ENCODE results near the gene CNTNAP2.

CNTNAP2 gene

DNA sequence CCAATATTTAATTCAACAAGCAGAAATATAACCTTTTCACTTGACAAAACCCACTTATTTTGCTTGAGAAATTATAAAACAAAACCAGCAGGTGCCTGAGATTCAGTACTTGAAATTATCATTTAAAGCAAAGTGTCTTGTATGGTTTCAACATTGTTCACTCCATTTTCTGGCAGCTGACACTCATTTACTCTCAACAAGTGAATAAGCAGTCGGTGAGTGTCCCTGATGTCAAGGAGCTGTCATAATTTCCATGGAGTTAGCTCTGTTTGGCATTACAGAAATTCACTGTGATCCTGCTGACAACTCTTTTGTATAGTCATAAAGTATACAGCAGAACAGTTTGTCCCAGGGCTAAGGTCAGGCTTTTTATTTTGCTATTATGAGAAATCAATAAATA, 490.0 kb downstream of the CNTNAP2 start:
- TF ChIP-seq JUND (IDR thresholded peaks at IDR 0.05; ENCODE audit: low read depth), result no peak
- in situ Hi-C loops (cut with HindIII; ENCODE audit: low pct_unique_long_range_greater_than_20kb, low sequenced_read_pairs), result no loop called here
- DNase-seq (ENCODE audit: low read depth in 1 of 2, low spot score in 1 of 2), result no peak

DNA sequence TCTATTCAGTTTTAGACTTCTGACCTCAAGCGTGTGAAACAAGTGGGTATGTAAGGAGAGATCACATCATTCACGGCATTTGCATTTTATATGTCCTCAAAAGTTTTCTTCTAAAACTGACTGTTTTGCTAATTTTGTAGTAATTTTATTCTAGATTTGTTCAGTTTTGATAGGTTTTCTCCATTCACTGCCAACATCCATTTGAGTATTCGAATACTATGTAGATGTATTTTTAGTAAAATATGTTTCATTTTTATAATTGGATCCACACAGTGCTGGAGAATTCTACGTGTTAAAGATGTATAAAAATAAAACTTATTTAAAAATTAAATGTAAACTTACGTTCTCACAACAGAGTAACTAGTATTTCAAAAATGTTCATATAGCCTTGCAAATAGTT, 503.0 kb downstream of the CNTNAP2 start:
- in situ Hi-C loops (cut with HindIII; ENCODE audit: low pct_unique_long_range_greater_than_20kb, low sequenced_read_pairs), result no loop called here
- DNase-seq (ENCODE audit: low read depth in 1 of 2, low spot score in 1 of 2), result no peak
- TF ChIP-seq JUND (IDR thresholded peaks at IDR 0.05; ENCODE audit: low read depth), result no peak

DNA sequence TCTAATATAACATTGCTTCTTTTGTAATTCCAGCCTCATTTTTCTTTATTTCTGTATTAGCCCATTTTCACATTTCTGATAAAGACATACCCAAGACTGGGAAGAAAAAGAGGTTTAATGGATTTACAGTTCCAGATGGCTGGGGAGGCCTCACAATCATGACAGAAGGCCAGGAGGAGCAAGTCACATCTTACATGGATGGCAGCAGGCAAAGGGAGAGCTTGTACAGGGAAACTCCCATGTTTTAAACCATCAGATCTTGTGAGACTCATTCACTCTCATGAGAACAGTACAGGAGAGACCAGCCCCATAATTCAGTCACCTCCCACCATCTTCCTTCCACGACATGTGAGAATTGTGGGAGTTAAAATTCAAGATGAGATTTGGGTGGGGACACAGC, 510.3 kb downstream of the CNTNAP2 start:
- no peak for DNase-seq (ENCODE audit: low read depth in 1 of 2, low spot score in 1 of 2)
- no peak for TF ChIP-seq JUND (IDR thresholded peaks at IDR 0.05; ENCODE audit: low read depth)
- in situ Hi-C loops (cut with HindIII; ENCODE audit: low pct_unique_long_range_greater_than_20kb, low sequenced_read_pairs), result no loop called here

DNA sequence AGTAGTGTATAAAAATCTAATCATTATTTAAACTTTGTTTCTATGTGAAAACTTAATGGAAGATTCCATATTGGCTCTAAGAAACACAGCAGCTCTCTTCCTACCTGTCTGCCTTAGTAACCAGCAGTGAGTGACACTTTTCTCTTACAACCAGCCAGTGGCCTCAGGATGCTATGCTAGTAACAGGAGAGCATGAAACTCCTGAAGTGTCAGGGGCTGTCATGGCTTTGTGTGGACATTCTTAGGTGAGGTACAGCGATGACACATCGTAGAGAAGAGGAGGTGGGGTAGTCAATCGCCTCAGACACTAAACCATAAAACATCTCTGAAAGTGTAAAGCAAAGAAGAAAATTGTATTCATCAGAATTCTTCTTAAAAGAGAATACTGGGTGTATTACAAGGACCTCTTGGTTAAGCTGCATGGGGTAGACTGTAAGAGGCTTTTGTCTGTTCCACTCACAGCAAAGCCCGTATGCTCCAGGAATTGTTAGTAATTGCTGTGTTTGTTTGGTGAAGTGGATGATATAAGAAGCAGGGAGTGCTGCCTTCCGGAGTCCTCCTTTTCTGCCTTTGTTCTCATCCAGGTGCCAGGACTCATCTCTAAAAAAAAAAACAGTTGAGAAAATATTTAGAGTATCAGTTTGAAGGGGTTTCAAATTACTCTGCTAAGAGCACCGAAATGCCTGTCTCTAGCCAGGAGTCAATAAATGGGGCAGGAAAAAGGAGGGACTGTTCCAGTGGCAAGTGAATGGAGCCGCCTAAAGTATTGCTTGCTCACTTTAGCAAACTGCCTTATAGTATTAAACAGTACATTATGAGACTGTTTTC, 518.8 kb downstream of the CNTNAP2 start:
- TF ChIP-seq JUND (IDR thresholded peaks at IDR 0.05; ENCODE audit: low read depth), result no peak
- in situ Hi-C loops (cut with HindIII; ENCODE audit: low pct_unique_long_range_greater_than_20kb, low sequenced_read_pairs), result no loop called here
- no peak for DNase-seq (ENCODE audit: low read depth in 1 of 2, low spot score in 1 of 2)

DNA sequence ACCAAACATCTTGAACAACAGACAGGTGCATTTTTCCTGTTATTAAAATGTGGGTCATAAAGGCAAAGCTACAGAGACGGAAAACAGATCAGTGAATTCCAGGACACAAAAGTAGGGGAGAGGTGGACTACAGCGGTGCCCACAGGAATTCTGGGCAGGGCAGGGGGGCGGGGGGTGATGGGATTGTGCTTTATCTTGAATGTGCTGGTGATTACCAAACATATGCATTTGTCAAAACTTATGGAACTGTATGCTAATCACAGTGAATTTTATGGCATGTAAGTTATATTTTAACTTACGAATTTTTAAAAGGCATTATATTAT, 519.4 kb downstream of the CNTNAP2 start:
- DNase-seq (ENCODE audit: low read depth in 1 of 2, low spot score in 1 of 2), result no peak
- in situ Hi-C loops (cut with HindIII; ENCODE audit: low pct_unique_long_range_greater_than_20kb, low sequenced_read_pairs), result no loop called here
- no peak for TF ChIP-seq JUND (IDR thresholded peaks at IDR 0.05; ENCODE audit: low read depth)

GRCh38 chr7:146636581-146636980, 520.0 kb downstream of the CNTNAP2 start:
- no peak for TF ChIP-seq JUND (IDR thresholded peaks at IDR 0.05; ENCODE audit: low read depth)
- no peak for DNase-seq (ENCODE audit: low read depth in 1 of 2, low spot score in 1 of 2)
- in situ Hi-C loops (cut with HindIII; ENCODE audit: low pct_unique_long_range_greater_than_20kb, low sequenced_read_pairs), result no loop called here

DNA sequence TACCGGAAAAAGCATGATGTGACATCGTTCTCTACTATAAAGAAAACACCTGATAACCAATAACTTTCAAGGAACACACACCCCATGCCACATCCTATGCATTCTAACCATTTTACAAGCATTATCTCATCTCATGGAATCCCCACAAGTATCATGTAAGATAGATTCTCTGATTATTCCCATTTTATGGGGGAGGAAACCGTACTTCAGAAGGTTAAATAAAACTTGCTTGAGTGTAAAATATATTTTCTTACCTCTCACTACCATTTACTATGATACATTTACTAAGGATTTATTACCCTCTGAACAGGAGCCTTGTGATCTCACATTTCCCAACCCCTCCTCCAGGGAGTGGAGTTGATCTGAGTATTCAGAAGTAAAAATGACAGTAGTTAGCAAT, 522.7 kb downstream of the CNTNAP2 start:
- in situ Hi-C loops (cut with HindIII; ENCODE audit: low pct_unique_long_range_greater_than_20kb, low sequenced_read_pairs), result no loop called here
- TF ChIP-seq JUND (IDR thresholded peaks at IDR 0.05; ENCODE audit: low read depth), result no peak
- DNase-seq (ENCODE audit: low read depth in 1 of 2, low spot score in 1 of 2), result no peak

DNA sequence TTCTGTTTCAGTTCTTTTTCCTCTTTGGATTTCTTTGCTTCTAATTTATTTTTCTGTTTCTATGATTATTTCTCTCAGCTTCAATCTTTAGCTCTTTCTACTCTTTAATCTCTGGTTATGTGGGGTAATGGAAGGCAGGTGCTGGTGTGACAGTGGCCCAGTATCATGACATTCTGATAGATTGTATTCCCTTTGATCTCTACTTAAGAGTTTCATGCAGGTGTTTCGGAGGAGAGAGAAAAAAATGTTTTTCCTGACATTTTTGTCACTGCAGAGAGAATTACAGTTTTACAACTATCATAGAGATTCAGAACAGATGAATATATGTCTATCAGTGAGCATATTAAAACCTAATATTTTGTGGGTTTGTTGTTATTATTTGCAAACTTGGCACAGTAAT, 524.9 kb downstream of the CNTNAP2 start:
- DNase-seq (ENCODE audit: low read depth in 1 of 2, low spot score in 1 of 2), result no peak
- TF ChIP-seq JUND (IDR thresholded peaks at IDR 0.05; ENCODE audit: low read depth), result no peak
- in situ Hi-C loops (cut with HindIII; ENCODE audit: low pct_unique_long_range_greater_than_20kb, low sequenced_read_pairs), result no loop called here

GRCh38 chr7:146645383-146645976, 528.9 kb downstream of the CNTNAP2 start:
- in situ Hi-C loops (cut with HindIII; ENCODE audit: low pct_unique_long_range_greater_than_20kb, low sequenced_read_pairs), result no loop called here
- TF ChIP-seq JUND (IDR thresholded peaks at IDR 0.05; ENCODE audit: low read depth), result no peak
- no peak for DNase-seq (ENCODE audit: low read depth in 1 of 2, low spot score in 1 of 2)

GRCh38 chr7:146647445-146647844, 530.8 kb downstream of the CNTNAP2 start:
- DNase-seq (ENCODE audit: low read depth in 1 of 2, low spot score in 1 of 2), result no peak
- no peak for TF ChIP-seq JUND (IDR thresholded peaks at IDR 0.05; ENCODE audit: low read depth)
- in situ Hi-C loops (cut with HindIII; ENCODE audit: low pct_unique_long_range_greater_than_20kb, low sequenced_read_pairs), result no loop called here

DNA sequence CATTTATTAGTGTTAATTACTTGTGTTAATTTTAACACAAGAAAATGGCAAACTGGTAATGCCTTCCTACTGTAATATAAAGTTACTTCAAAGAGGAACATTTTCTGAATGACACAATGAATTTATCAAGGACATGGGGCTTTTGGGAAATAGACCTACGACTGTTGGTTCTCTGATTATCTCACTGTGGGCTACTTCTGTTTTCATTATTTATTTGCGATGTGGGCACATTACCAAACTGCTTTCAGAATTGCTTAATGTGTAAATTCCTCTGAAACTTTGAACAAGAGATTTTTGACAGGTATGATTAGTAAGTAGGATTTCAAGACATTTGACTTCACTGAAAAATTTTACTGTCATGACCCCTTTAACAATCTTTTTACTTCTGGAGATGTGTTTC, 535.6 kb downstream of the CNTNAP2 start:
- DNase-seq (ENCODE audit: low read depth in 1 of 2, low spot score in 1 of 2), result no peak
- TF ChIP-seq JUND (IDR thresholded peaks at IDR 0.05; ENCODE audit: low read depth), result no peak
- in situ Hi-C loops (cut with HindIII; ENCODE audit: low pct_unique_long_range_greater_than_20kb, low sequenced_read_pairs), result no loop called here

DNA sequence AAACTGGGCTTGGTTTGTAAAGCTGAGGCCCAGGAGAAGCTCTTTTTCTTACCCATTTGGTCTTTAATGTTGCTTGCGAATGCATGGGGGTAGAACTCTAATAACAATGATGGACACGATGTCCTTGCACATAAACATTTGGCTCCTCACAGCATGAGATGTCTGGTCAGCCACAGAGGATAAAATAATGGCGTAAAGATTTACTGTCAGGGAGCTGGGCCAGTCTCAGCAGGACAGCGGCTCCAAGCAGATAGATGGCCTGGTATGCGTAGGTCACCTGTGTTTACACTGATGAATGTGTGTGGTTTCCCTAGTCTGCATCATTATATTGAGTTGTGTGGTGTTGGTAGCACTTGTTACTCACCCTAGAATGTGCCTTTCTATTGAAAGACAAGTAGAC, 537.4 kb downstream of the CNTNAP2 start:
- no peak for DNase-seq (ENCODE audit: low read depth in 1 of 2, low spot score in 1 of 2)
- in situ Hi-C loops (cut with HindIII; ENCODE audit: low pct_unique_long_range_greater_than_20kb, low sequenced_read_pairs), result no loop called here
- no peak for TF ChIP-seq JUND (IDR thresholded peaks at IDR 0.05; ENCODE audit: low read depth)

GRCh38 chr7:146655928-146656797, 539.6 kb downstream of the CNTNAP2 start:
- in situ Hi-C loops (cut with HindIII; ENCODE audit: low pct_unique_long_range_greater_than_20kb, low sequenced_read_pairs), result no loop called here
- no peak for DNase-seq (ENCODE audit: low read depth in 1 of 2, low spot score in 1 of 2)
- no peak for TF ChIP-seq JUND (IDR thresholded peaks at IDR 0.05; ENCODE audit: low read depth)

Data from T47D (cell line).